Measurements from ENCODE around the gene FIP1L1. TPM values are rescaled to one million over a fixed set of nuclear protein-coding genes. Genes with fewer than 3 reads are reported as not detected.

The FIP1L1 gene
- total and polyA plus RNA-seq, 7 donors, result 23.5 to 49.6 (median 28.2) TPM

DNA sequence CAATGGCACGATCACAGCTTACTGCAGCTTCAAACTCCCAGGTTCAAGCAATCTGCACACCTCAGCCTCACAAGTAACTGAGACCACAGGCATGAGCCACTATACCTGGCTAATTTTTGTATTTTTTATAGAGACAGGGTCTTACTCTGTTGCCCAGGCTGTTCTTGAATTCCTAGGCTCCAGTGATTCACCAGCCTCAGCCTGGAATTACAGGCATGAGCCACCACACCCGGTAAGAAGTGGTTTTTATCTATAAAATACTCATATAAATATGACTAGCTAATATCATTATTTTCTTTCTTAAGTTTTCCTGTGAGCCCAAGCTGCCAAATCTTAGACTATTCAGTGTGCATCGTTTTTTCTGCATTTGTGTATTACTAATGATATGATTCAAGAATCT is 16.0 kb upstream of the FIP1L1 start:
- DNase-seq (no peak), ATAC-seq (no peak)
- Histone ChIP-seq H3K27me3 (ENCODE audit: insufficient read depth in 3 of 3, low read length in 2 of 3) (no peaks in the 10 kb centered on the region), H3K9me3 (no peaks in the 10 kb centered on the region), H3K4me3 (no peak overlapping the region), H3K36me3 (ENCODE audit: insufficient read depth in 1 of 2, low read depth in 1 of 2) (no peaks in the 10 kb centered on the region), H3K27ac (no peak overlapping the region), H3K4me1 (peaks cover 16% of the 10 kb centered on the region)
- TF ChIP-seq, protein P1, sequence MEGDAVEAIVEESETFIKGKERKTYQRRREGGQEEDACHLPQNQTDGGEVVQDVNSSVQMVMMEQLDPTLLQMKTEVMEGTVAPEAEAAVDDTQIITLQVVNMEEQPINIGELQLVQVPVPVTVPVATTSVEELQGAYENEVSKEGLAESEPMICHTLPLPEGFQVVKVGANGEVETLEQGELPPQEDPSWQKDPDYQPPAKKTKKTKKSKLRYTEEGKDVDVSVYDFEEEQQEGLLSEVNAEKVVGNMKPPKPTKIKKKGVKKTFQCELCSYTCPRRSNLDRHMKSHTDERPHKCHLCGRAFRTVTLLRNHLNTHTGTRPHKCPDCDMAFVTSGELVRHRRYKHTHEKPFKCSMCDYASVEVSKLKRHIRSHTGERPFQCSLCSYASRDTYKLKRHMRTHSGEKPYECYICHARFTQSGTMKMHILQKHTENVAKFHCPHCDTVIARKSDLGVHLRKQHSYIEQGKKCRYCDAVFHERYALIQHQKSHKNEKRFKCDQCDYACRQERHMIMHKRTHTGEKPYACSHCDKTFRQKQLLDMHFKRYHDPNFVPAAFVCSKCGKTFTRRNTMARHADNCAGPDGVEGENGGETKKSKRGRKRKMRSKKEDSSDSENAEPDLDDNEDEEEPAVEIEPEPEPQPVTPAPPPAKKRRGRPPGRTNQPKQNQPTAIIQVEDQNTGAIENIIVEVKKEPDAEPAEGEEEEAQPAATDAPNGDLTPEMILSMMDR (IDR thresholded peaks at IDR 0.05), result no peak
- intact Hi-C loops (cut with DNase I), result no loop called here
- 83 to 92% (median 84%) methylated on average over 3 of the region's 3 CpGs for WGBS, 3 donors

DNA sequence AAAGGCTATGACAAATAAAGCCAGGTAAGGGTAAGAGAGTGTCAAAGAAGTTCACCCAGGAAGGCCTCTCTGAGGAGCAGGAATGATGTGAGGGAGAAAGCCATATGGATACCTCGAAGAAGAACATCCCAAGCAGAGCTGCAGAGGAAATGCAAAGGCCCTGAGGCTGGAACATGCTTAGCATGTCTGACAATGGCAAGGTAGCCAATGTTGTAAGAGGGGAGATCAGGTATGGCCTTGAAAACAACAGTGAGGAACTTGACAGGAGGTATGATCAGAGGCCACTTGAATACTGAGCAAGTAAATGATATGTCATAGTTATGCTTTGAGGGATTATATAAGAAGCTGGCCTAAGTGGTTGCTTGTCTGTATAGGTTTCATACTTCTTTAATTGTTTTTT is 15.3 kb upstream of the FIP1L1 start:
- peaks cover 19% of the 10 kb centered on the region for H3K4me1 ChIP-seq
- no peak for ATAC-seq
- intact Hi-C loops (cut with DNase I), result no loop called here

DNA sequence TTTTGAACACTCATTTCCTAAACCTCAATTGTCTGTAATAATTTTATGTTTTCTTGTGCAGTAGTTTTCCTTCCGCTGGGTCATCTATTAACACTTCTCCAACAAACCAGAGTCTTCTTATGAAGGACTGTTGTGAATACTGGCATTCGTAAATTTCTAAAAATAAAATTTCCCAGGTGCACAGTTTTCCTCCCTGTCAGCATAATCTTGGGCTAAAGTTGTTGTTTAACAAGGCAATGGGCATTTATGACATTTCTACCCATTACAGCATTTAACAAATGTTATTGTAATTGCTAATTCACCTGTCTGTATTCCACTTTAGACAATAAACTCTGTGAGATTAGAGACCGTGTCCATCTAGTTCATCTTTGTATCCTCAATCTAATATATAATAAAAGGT is 12.8 kb upstream of the FIP1L1 start:
- TF ChIP-seq, protein P1 (IDR thresholded peaks at IDR 0.05), result no peak
- H3K27ac ChIP-seq, result no peak overlapping the region
- H3K27me3 ChIP-seq (ENCODE audit: insufficient read depth in 3 of 3, low read length in 2 of 3), result peaks cover 0 to 4% (median 4%) of the 10 kb centered on the region in 3 donors
- H3K4me1 ChIP-seq, result peaks cover 19% of the 10 kb centered on the region
- no peak for DNase-seq
- H3K9me3 ChIP-seq, result no peaks in the 10 kb centered on the region
- ATAC-seq, result no peak
- no peaks in the 10 kb centered on the region for H3K36me3 ChIP-seq (ENCODE audit: insufficient read depth in 1 of 2, low read depth in 1 of 2)
- H3K4me3 ChIP-seq, result peak overlapping the region; percentile 99
- intact Hi-C loops (cut with DNase I), result no loop called here
- 39 to 46% (median 44%) methylated on average over 3 of the region's 3 CpGs for WGBS, 3 donors

More for the DNA sequence above, 15.3 kb upstream of the FIP1L1 start:
- no peak for DNase-seq
- 84 to 97% (median 91%) methylated on average over 1 of the region's 1 CpG for WGBS, 3 donors
- no peak overlapping the region for H3K4me3 ChIP-seq
- no peaks in the 10 kb centered on the region for H3K9me3 ChIP-seq
- no peaks in the 10 kb centered on the region for H3K27me3 ChIP-seq (ENCODE audit: insufficient read depth in 3 of 3, low read length in 2 of 3)
- H3K27ac ChIP-seq, result no peak overlapping the region
- TF ChIP-seq, protein P1 (IDR thresholded peaks at IDR 0.05), result no peak
- H3K36me3 ChIP-seq (ENCODE audit: insufficient read depth in 1 of 2, low read depth in 1 of 2), result no peaks in the 10 kb centered on the region

DNA sequence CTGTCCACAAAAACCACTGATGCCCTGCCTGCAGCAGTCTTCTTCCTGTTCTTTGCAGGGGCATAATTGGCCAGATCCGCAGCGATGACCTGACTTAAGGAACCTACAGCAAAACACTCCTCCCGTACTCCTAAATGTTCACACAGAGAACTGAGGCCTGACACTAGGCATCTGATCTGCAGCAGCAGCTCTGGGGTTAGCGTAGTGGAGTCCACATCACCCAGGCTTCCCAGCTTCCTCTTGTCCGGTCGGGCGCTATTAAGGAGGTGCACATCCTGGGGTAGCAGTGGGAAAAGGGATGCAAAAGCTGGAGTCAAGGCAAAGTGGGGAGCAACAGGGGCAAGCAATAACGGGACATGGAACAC is 12.3 kb upstream of the FIP1L1 start:
- WGBS, 3 donors, result 0 to 2% (median 0%) methylated on average over 8 of the region's 8 CpGs
- TF ChIP-seq, protein P1 (IDR thresholded peaks at IDR 0.05), result no peak
- Histone ChIP-seq H3K36me3 (ENCODE audit: insufficient read depth in 1 of 2, low read depth in 1 of 2) (no peaks in the 10 kb centered on the region), H3K4me1 (peaks cover 19% of the 10 kb centered on the region), H3K4me3 (peak overlapping the region; percentile 99), H3K27ac (peak overlapping the region; percentile 82), H3K9me3 (no peaks in the 10 kb centered on the region), H3K27me3 (ENCODE audit: insufficient read depth in 3 of 3, low read length in 2 of 3) (peaks cover 0 to 9% (median 9%) of the 10 kb centered on the region in 3 donors)
- DNase-seq (no peak), ATAC-seq (peak in 2 of 4 donors; percentile 4 to 35)
- intact Hi-C loops (cut with DNase I), result no loop called here
